Panc1 (cell line): ENCODE measurements around the gene GATA5.

Experiments used
- SIN3A ChIP-seq: IDR thresholded peaks from 2 replicates; pipeline ENCODE4 v1.6.1; 2012; ENCODE audit warnings: low read depth, mild to moderate bottlenecking, low read length, moderate library complexity, borderline replicate concordance; ENCODE audit not compliant: insufficient read depth
- TF ChIP-seq, protein P1 (sequence below): fragments of 450-650 bp; IDR thresholded peaks from 2 replicates; pipeline ENCODE4 v1.5.1; 2017; ENCODE audit warnings: mild to moderate bottlenecking
- TF ChIP-seq, protein P2 (sequence below), 2 experiments: IDR thresholded peaks; 2 replicates each; pipeline ENCODE4 v1.6.1; 2011 to 2012; ENCODE audit warnings: low read depth in 2 of 2, control low read depth in 1 of 2, low read length in 1 of 2, mild to moderate bottlenecking in 1 of 2, moderate library complexity in 1 of 2; ENCODE audit not compliant: insufficient read depth in 1 of 2

DNA sequence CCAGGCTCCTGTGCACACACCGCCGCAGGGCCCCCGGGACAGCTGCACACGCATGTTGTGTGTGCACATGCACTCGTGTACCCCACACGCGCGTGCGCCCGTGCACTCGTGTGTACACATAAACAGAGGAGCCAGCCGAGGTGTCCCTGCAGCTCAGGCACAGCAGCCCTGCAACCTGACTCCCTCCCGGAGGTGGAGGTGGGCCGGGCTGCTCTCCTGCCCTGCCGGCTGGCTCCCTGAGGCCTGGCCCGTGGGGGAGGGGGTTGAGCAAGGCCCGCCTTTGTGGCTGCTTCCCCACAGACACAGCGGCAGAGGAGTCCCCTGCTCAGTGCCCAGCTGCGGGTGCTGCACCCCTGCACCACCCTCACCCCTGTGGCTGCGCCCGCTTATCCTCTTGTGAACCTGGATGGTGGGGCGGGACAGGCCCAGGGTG lies 49.1 kb downstream of the GATA5 start:
- TF ChIP-seq, protein P1, sequence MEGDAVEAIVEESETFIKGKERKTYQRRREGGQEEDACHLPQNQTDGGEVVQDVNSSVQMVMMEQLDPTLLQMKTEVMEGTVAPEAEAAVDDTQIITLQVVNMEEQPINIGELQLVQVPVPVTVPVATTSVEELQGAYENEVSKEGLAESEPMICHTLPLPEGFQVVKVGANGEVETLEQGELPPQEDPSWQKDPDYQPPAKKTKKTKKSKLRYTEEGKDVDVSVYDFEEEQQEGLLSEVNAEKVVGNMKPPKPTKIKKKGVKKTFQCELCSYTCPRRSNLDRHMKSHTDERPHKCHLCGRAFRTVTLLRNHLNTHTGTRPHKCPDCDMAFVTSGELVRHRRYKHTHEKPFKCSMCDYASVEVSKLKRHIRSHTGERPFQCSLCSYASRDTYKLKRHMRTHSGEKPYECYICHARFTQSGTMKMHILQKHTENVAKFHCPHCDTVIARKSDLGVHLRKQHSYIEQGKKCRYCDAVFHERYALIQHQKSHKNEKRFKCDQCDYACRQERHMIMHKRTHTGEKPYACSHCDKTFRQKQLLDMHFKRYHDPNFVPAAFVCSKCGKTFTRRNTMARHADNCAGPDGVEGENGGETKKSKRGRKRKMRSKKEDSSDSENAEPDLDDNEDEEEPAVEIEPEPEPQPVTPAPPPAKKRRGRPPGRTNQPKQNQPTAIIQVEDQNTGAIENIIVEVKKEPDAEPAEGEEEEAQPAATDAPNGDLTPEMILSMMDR: no peak
- TF ChIP-seq, protein P2, sequence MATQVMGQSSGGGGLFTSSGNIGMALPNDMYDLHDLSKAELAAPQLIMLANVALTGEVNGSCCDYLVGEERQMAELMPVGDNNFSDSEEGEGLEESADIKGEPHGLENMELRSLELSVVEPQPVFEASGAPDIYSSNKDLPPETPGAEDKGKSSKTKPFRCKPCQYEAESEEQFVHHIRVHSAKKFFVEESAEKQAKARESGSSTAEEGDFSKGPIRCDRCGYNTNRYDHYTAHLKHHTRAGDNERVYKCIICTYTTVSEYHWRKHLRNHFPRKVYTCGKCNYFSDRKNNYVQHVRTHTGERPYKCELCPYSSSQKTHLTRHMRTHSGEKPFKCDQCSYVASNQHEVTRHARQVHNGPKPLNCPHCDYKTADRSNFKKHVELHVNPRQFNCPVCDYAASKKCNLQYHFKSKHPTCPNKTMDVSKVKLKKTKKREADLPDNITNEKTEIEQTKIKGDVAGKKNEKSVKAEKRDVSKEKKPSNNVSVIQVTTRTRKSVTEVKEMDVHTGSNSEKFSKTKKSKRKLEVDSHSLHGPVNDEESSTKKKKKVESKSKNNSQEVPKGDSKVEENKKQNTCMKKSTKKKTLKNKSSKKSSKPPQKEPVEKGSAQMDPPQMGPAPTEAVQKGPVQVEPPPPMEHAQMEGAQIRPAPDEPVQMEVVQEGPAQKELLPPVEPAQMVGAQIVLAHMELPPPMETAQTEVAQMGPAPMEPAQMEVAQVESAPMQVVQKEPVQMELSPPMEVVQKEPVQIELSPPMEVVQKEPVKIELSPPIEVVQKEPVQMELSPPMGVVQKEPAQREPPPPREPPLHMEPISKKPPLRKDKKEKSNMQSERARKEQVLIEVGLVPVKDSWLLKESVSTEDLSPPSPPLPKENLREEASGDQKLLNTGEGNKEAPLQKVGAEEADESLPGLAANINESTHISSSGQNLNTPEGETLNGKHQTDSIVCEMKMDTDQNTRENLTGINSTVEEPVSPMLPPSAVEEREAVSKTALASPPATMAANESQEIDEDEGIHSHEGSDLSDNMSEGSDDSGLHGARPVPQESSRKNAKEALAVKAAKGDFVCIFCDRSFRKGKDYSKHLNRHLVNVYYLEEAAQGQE (IDR thresholded peaks at IDR 0.05; ENCODE audit: insufficient read depth in 1 of 2, low read depth in 2 of 2, low read length in 1 of 2): no peak
- no peak for TF ChIP-seq SIN3A
